Measurements from ENCODE around the gene TSR2. TPM values are rescaled to one million over a fixed set of nuclear protein-coding genes. Genes with fewer than 3 reads are reported as not detected.

The TSR2 gene
- total and polyA plus RNA-seq, 2 of the 8 experiments (the other 6 are each of a cell fraction or from before 2014, with no cell fraction given), result 15.1 to 44.2 TPM

DNA sequence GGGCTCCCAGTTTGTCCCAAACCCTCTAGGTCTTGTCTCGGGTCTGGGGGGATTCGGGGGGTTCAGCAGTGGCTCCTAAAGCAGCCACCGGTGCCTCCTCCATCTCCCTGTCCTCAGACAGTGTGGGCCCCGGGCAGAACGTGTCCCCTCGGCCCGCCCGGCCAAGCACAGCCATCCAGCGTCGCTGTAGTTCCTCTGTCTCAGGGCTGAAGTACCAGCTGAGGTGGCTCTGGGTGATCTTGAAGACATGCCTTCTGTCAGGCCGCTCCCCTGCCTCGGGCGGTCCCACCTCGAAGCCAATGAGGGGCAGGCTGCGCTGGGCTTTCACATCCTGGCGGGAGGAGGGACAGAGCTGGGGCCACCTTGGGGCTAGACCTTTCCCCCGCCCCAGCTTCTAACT lies 5.9 kb downstream of the TSR2 start:
- no peak for TF ChIP-seq MAFK (IDR thresholded peaks at IDR 0.05; ENCODE audit: low read depth, low read length)
- Histone ChIP-seq H2AFZ (ENCODE audit: low read length) (no peak overlapping the region), H4K20me1 (replicated peaks in 1 of 2; ENCODE audit: control insufficient read depth in 1 of 2, insufficient read depth in 2 of 2, low read length in 2 of 2) (peaks cover 0 to 2% of the 10 kb centered on the region in 2 experiments), H3K18ac (ENCODE audit: extremely low read depth, low read length) (no peak overlapping the region), H4K8ac (ENCODE audit: extremely low read depth, insufficient read depth, low read length) (no peak overlapping the region), H3K36me3 (ENCODE audit: control insufficient read depth in 2 of 4, insufficient read depth in 4 of 4, low read length in 3 of 4) (peaks cover 2 to 32% (median 13%) of the 10 kb centered on the region in 4 experiments; a peak in 6 of 8 replicates), H4K91ac (replicated peaks; ENCODE audit: insufficient read length, low read length) (no peak overlapping the region), H2BK20ac (ENCODE audit: low read length) (no peak overlapping the region), H3K23me2 (ENCODE audit: low read depth, low read length) (no peaks in the 10 kb centered on the region; the same call in 1 of the 2 replicates), H3K79me1 (ENCODE audit: low read depth, low read length) (no peaks in the 10 kb centered on the region), H2BK120ac (replicated peaks; ENCODE audit: low read depth, low read length) (no peak overlapping the region), H3K27me3 (replicated peaks in 1 of 4; ENCODE audit: control insufficient read depth in 3 of 4, extremely low read depth in 1 of 4, insufficient read depth in 3 of 4, low read length in 3 of 4) (no peaks in the 10 kb centered on the region), H3K79me2 (ENCODE audit: control insufficient read depth in 1 of 2, insufficient read depth in 2 of 2, low read length in 2 of 2) (peaks cover 5 to 19% of the 10 kb centered on the region in 2 experiments; a peak in 3 of 4 replicates), H3K4me1 (replicated peaks in 1 of 4; ENCODE audit: control insufficient read depth in 3 of 4, insufficient read depth in 4 of 4, low read length in 3 of 4) (peaks cover 0 to 3% (median 2%) of the 10 kb centered on the region in 4 experiments; a peak in 5 of 7 replicates), H3K4me2 (ENCODE audit: insufficient read depth in 1 of 2, low read depth in 2 of 2, low read length in 2 of 2) (no peak overlapping the region), H2AK5ac (ENCODE audit: low read depth, low read length) (no peak overlapping the region), H3K14ac (ENCODE audit: insufficient read length) (no peak overlapping the region), H2BK15ac (ENCODE audit: low read length) (no peak overlapping the region), H4K5ac (ENCODE audit: insufficient read length, low read depth, low read length) (no peak overlapping the region), H3K27ac (ENCODE audit: low read depth, low read length) (no peak overlapping the region), H2BK5ac (ENCODE audit: low read depth, low read length) (no peak overlapping the region), H3K56ac (replicated peaks; ENCODE audit: insufficient read length, low read depth, low read length) (no peak overlapping the region), H3K4ac (replicated peaks; ENCODE audit: insufficient read length, low read depth, low read length) (no peak overlapping the region), H3K23ac (ENCODE audit: insufficient read length) (no peak overlapping the region), H3K9ac (replicated peaks in 1 of 4; ENCODE audit: extremely low read depth in 1 of 4, low read depth in 3 of 4, low read length in 3 of 4) (no peak overlapping the region), H3K4me3 (ENCODE audit: extremely low read depth in 1 of 4, insufficient read depth in 2 of 4, low read depth in 3 of 4, low read length in 4 of 4) (no peak overlapping the region), H3K9me3 (ENCODE audit: insufficient read depth in 2 of 2, low read depth in 1 of 2, low read length in 1 of 2) (no peaks in the 10 kb centered on the region), H2BK12ac (ENCODE audit: low read depth, low read length) (no peak overlapping the region)
- ChIA-PET CTCF (ENCODE audit: partially characterized antibody) (interaction anchor here (1.4 kb wide), 1 partner anchor 15 kb away, joined by 4 read pairs; no protein-coding TSS in a partner anchor), POLR2A (ENCODE audit: partially characterized antibody) (interaction anchor here (0.7 kb wide), 1 partner anchor 72 kb away, joined by 3 read pairs; no protein-coding TSS in a partner anchor)
- DNase-seq (ENCODE audit: low read depth in 1 of 2, low spot score in 2 of 2), result peak in 1 of 2 experiments; percentile 47
- 74% methylated on average over 3 of the region's 17 CpGs; no CpG with 5 or more reads in 1 of the 2 experiments for WGBS, 2 experiments (ENCODE audit: extremely low coverage in 1 of 2, insufficient coverage in 1 of 2, insufficient read length in 1 of 2, insufficient replicate concordance in 2 of 2, low coverage in 1 of 2, low lambda C conversion rate in 2 of 2, missing lambda C conversion rate in 1 of 2)
- no peak for FAIRE-seq
